Breast epithelium (tissue), 3 donors: ENCODE measurements around the gene PDE7B.

Experiments used
- CTCF ChIP-seq, 3 donors: fragments of 450-650 bp; IDR thresholded peaks; one replicate each; pipeline ENCODE4 v1.5.1; 2016 to 2017; ENCODE audit warnings: antibody characterized with exemption in 3 of 3, mild to moderate bottlenecking in 3 of 3, moderate library complexity in 3 of 3
- POLR2A ChIP-seq: fragments of 450-650 bp; IDR thresholded peaks from one replicate; pipeline ENCODE4 v1.6.1; 2016; ENCODE audit warnings: antibody characterized with exemption, mild to moderate bottlenecking, moderate library complexity

- TF ChIP-seq CTCF (IDR thresholded peaks at IDR 0.05) (no peak), POLR2A (no peak)
Observed at GRCh38 chr6:135996668-135997067, 145.2 kb downstream of the PDE7B start.
